ENCODE measurements around the gene CLIC1. TPM values are rescaled to one million over a fixed set of nuclear protein-coding genes. Genes with fewer than 3 reads are reported as not detected.
A peak's percentile ranks its signal among the peaks of the same experiment; 100 is the strongest.

CLIC1 gene
- total RNA-seq, 4 donors from 2014 or later = 191 to 427 (median 276) TPM

- Histone ChIP-seq H3K27ac (no peak overlapping the region), H3K9me3 (no peaks in the 10 kb centered on the region), H3K36me3 (peaks cover 0 to 15% of the 10 kb centered on the region in 2 donors), H3K27me3 (no peaks in the 10 kb centered on the region), H3K4me3 (no peak overlapping the region), H3K4me1 (peaks cover 0 to 19% (median 3%) of the 10 kb centered on the region in 3 donors)
- ATAC-seq = no peak
- TF ChIP-seq POLR2AphosphoS5 (IDR thresholded peaks at IDR 0.05) (no peak), EP300 (IDR thresholded peaks at IDR 0.05) (no peak), POLR2A (IDR thresholded peaks at IDR 0.05) (no peak), CTCF (IDR thresholded peaks at IDR 0.05) (no peak)
- WGBS, 2 donors (ENCODE audit: low coverage in 1 of 2) = 80% methylated on average over 1 of the region's 9 CpGs; no CpG with 5 or more reads in 1 of the 2 donors
Measured at GRCh38 chr6:31765559-31765909, 29.2 kb upstream of the CLIC1 start.

- no peak for TF ChIP-seq CTCF (IDR thresholded peaks at IDR 0.05)
- TF ChIP-seq EP300 (IDR thresholded peaks at IDR 0.05) = no peak
- TF ChIP-seq POLR2AphosphoS5 (IDR thresholded peaks at IDR 0.05) = no peak
- TF ChIP-seq POLR2A (IDR thresholded peaks at IDR 0.05) = no peak
- no peaks in the 10 kb centered on the region for H3K27me3 ChIP-seq
- ATAC-seq = no peak
- H3K36me3 ChIP-seq = peaks cover 0 to 25% of the 10 kb centered on the region in 2 donors
- 52 to 70% methylated on average over 1 to 4 of the region's 4 CpGs for WGBS, 2 donors (ENCODE audit: low coverage in 1 of 2)
- H3K4me3 ChIP-seq = no peak overlapping the region
- H3K27ac ChIP-seq = no peak overlapping the region
- H3K9me3 ChIP-seq = no peaks in the 10 kb centered on the region
- peaks cover 0 to 19% (median 3%) of the 10 kb centered on the region in 3 donors for H3K4me1 ChIP-seq
Measured at GRCh38 chr6:31764198-31764597, 27.9 kb upstream of the CLIC1 start.

GRCh38 chr6:31763619-31763940, 27.2 kb upstream of the CLIC1 start:
- H3K27ac ChIP-seq = no peak overlapping the region
- ATAC-seq = peak; percentile 31
- H3K4me1 ChIP-seq = peaks cover 0 to 19% (median 3%) of the 10 kb centered on the region in 3 donors
- TF ChIP-seq EP300 (IDR thresholded peaks at IDR 0.05) (no peak), POLR2AphosphoS5 (IDR thresholded peaks at IDR 0.05) (no peak), CTCF (IDR thresholded peaks at IDR 0.05) (no peak)
- H3K36me3 ChIP-seq = peaks cover 0 to 25% of the 10 kb centered on the region in 2 donors
- no peak overlapping the region for H3K4me3 ChIP-seq
- no peaks in the 10 kb centered on the region for H3K9me3 ChIP-seq
- 22 to 33% methylated on average over 1 of the region's 1 CpG for WGBS, 2 donors (ENCODE audit: low coverage in 1 of 2)
- no peaks in the 10 kb centered on the region for H3K27me3 ChIP-seq

GRCh38 chr6:31762878-31763618, 26.7 kb upstream of the CLIC1 start:
- no peak for TF ChIP-seq EP300 (IDR thresholded peaks at IDR 0.05)
- TF ChIP-seq CTCF (IDR thresholded peaks at IDR 0.05) = no peak
- TF ChIP-seq POLR2AphosphoS5 (IDR thresholded peaks at IDR 0.05) = no peak
- no peak for TF ChIP-seq POLR2A (IDR thresholded peaks at IDR 0.05)
- peak; percentile 10 for ATAC-seq

GRCh38 chr6:31762356-31762755, 26.0 kb upstream of the CLIC1 start, which contains the start of gene SAPCD1:
Gene SAPCD1, plus strand, starts transcription at chr6:31762656. Its CDS starts 399 bp downstream, at chr6:31763055.
- TF ChIP-seq POLR2AphosphoS5 (IDR thresholded peaks at IDR 0.05) (no peak), EP300 (IDR thresholded peaks at IDR 0.05) (no peak), CTCF (IDR thresholded peaks at IDR 0.05) (no peak), POLR2A (IDR thresholded peaks at IDR 0.05) (no peak)
- H3K27ac ChIP-seq = no peak within 1 kb of the TSS
- ATAC-seq = no peak
- peaks cover 0 to 19% (median 3%) of the 10 kb centered on the region in 3 donors for H3K4me1 ChIP-seq
- no peaks in the 10 kb centered on the region for H3K27me3 ChIP-seq
- peaks cover 0 to 25% of the 10 kb centered on the region in 2 donors for H3K36me3 ChIP-seq
- H3K4me3 ChIP-seq = no peak within 1 kb of the TSS
- WGBS, 2 donors (ENCODE audit: low coverage in 1 of 2) = 64 to 67% methylated on average over 2 to 4 of the region's 4 CpGs
- no peaks in the 10 kb centered on the region for H3K9me3 ChIP-seq

More at GRCh38 chr6:31762878-31763618, 26.7 kb upstream of the CLIC1 start:
- H3K9me3 ChIP-seq = no peaks in the 10 kb centered on the region
- 40 to 57% methylated on average over 1 to 3 of the region's 8 CpGs for WGBS, 2 donors (ENCODE audit: low coverage in 1 of 2)
- H3K27me3 ChIP-seq = no peaks in the 10 kb centered on the region
- no peak overlapping the region for H3K27ac ChIP-seq
- peaks cover 0 to 25% of the 10 kb centered on the region in 2 donors for H3K36me3 ChIP-seq
- H3K4me1 ChIP-seq = peaks cover 0 to 19% (median 3%) of the 10 kb centered on the region in 3 donors
- H3K4me3 ChIP-seq = no peak overlapping the region

Measured in gastroesophageal sphincter (tissue), 4 donors.